Uterus (tissue), 4 donors: Measurements from ENCODE around the gene CDCA4. TPM values are rescaled to one million over a fixed set of nuclear protein-coding genes. Genes with fewer than 3 reads are reported as not detected.

Experiments
- DNase-seq, 2 donors: peaks; one replicate each; pipeline ENCODE4 v3.0.0-alpha.2; 2019 to 2020
- H3K27ac ChIP-seq, 2 donors: fragments of 200-600 bp; sonication (generic); 1 replicate in 1 of 2; 2 replicates in 1 of 2; pipeline ENCODE4 v1.5.1; 2016 to 2018
- H3K27me3 ChIP-seq, 2 donors: fragments of 200-600 bp; sonication (generic); one replicate each; pipeline ENCODE4 v1.5.1; 2018 to 2019; ENCODE audit warnings: control low read depth in 1 of 2
- H3K36me3 ChIP-seq, 2 donors: fragments of 200-600 bp; sonication (generic); one replicate each; pipeline ENCODE4 v1.5.1; 2019; ENCODE audit warnings: control low read depth in 1 of 2
- H3K4me1 ChIP-seq, 2 donors: fragments of 200-600 bp; sonication (generic); one replicate each; pipeline ENCODE4 v1.5.1; 2018 to 2019; ENCODE audit warnings: control low read depth in 1 of 2
- H3K4me3 ChIP-seq, 2 donors: fragments of 200-600 bp; sonication (generic); 1 replicate in 1 of 2; 2 replicates in 1 of 2; pipeline ENCODE4 v1.5.1; 2018 to 2019; ENCODE audit warnings: mild to moderate bottlenecking in 1 of 2
- H3K9me3 ChIP-seq, 2 donors: fragments of 200-600 bp; sonication (generic); one replicate each; pipeline ENCODE4 v1.5.1; 2019; ENCODE audit warnings: control low read depth in 1 of 2
- CTCF ChIP-seq, 4 experiments: fragments of 200-600 bp in 2 of 4; fragments of 450-650 bp in 2 of 4; sonication (generic) in 2 of 4; IDR thresholded peaks; one replicate each; pipeline ENCODE4 v1.5.1; 2016 to 2019; ENCODE audit warnings: antibody characterized with exemption in 4 of 4, mild to moderate bottlenecking in 2 of 4, moderate library complexity in 1 of 4
- POLR2A ChIP-seq, 2 donors: fragments of 450-650 bp; IDR thresholded peaks; one replicate each; pipeline ENCODE4 v1.6.1; 2016; ENCODE audit warnings: antibody characterized with exemption in 2 of 2, mild to moderate bottlenecking in 1 of 2, moderate library complexity in 1 of 2
- intact Hi-C: fragments of 100-400 bp; cut with DNase I; formaldehyde crosslinking; loops from one replicate; pipeline ENCODE4 v1.15.1; 2023; ENCODE audit warnings: low total_unique reads
- total RNA-seq, 4 donors: library from RNA; depleted of rRNA in 3 of 4; stranded (reverse); fragments of >200 nt in 3 of 4; gene quantifications; one replicate each; pipeline versions ENCODE4 v1.1.0 to v1.2.4, GENCODE V29; 2014 to 2023
- donor health status: DM: yes; HTN: yes; CAD: no.

CDCA4 gene
- total RNA-seq, 4 donors from 2014 or later = 2.3 to 43.3 (median 10.3) TPM

DNA sequence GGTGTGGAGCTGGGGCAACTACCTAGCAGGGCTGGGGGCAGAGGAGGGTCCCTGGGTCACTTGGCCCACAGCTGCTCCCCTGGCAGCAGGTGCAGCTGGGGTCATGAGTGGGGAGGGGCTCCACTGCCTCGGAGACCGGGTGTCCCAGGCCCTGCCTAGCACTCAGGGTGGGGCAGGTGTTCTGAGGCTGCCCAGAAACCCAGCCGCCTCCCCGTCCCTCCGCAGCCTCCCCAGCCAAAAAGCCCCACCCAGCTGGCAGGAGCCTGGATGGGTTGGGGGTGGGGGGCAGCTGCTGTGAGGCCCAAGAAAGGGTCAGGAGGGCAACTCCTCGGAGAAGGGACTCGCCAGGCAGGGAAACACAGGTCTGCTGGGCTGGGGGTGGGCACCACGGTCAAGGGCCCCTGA is 53.9 kb downstream of the CDCA4 start:
- Histone ChIP-seq H3K27ac (peak overlapping the region; percentile 95 to 99), H3K4me1 (peaks cover 6 to 10% of the 10 kb centered on the region in 2 donors), H3K36me3 (no peaks in the 10 kb centered on the region), H3K27me3 (no peaks in the 10 kb centered on the region), H3K4me3 (peak overlapping the region in 1 of 2 donors; percentile 38), H3K9me3 (no peaks in the 10 kb centered on the region)
- DNase-seq = peak in 1 of 2 donors; percentile 37
- intact Hi-C loops = no loop called here
- TF ChIP-seq CTCF (IDR thresholded peaks at IDR 0.05) = no peak
- no peak for TF ChIP-seq POLR2A (IDR thresholded peaks at IDR 0.05)

DNA sequence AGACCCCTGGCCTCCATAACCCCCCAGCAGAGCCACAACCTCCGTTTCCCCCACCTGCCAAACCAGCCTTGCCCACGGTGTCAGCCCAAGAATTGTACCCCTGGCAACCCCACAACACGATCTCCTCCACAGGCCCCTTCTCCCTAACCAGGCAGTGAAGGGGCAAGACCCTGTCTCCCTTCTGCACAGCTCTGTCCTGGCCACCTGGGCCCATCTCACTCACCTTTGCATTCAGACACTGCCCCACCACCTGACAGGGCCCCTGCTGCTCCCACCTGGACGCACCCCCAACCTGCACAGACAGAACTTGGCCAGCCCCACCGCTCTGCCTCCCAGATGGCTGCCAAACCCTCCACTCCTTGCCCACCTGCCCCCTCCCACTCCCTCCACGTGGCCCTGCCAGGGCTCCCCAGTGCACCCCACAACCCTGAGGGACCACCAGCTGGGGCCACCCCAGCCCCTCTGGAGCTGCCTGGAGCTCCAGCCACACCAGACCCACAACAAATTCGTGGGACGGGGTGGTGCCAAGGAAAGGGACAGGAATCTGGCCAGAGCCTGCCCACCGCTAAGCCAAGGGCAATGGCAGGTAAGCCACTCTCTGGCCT is 54.5 kb downstream of the CDCA4 start:
- H3K36me3 ChIP-seq = no peaks in the 10 kb centered on the region
- intact Hi-C loops = no loop called here
- no peak for TF ChIP-seq POLR2A (IDR thresholded peaks at IDR 0.05)
- no peak for TF ChIP-seq CTCF (IDR thresholded peaks at IDR 0.05)
- peaks cover 4 to 6% of the 10 kb centered on the region in 2 donors for H3K4me1 ChIP-seq
- H3K27ac ChIP-seq = peak overlapping the region; percentile 95 to 99
- no peaks in the 10 kb centered on the region for H3K9me3 ChIP-seq
- no peak overlapping the region for H3K4me3 ChIP-seq
- DNase-seq = no peak
- no peaks in the 10 kb centered on the region for H3K27me3 ChIP-seq

- Histone ChIP-seq H3K9me3 (no peaks in the 10 kb centered on the region), H3K4me3 (no peak overlapping the region), H3K27ac (peak overlapping the region; percentile 95 to 99), H3K36me3 (no peaks in the 10 kb centered on the region), H3K4me1 (peaks cover 0 to 4% of the 10 kb centered on the region in 2 donors), H3K27me3 (no peaks in the 10 kb centered on the region)
- no peak for TF ChIP-seq POLR2A (IDR thresholded peaks at IDR 0.05)
- no peak for TF ChIP-seq CTCF (IDR thresholded peaks at IDR 0.05)
- intact Hi-C loops = no loop called here
- no peak for DNase-seq
These were observed 55.2 kb downstream of the CDCA4 start for GRCh38 chr14:104965561-104966231.

DNA sequence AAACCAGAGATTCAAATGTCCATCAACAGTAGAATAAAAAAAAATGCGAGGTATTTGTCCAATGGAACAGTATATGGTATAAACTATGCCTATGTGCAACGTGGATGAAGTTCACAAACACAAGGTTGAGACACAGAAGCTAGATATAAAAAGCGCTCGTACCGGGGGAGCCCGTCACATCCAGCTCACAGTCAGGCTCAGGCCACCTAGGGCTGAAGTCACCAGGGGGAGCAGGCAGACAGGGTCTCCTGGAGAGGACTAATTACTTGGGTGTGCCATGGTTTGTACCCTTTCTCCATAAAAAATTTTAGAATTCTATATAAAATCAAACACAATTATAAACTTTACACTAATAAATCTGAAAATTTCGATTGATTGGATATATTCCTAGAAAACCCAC is 56.3 kb downstream of the CDCA4 start:
- intact Hi-C loops = no loop called here
- Histone ChIP-seq H3K4me3 (no peak overlapping the region), H3K36me3 (no peaks in the 10 kb centered on the region), H3K27ac (no peak overlapping the region), H3K4me1 (peaks cover 0 to 4% of the 10 kb centered on the region in 2 donors), H3K9me3 (no peaks in the 10 kb centered on the region), H3K27me3 (no peaks in the 10 kb centered on the region)
- DNase-seq = no peak
- TF ChIP-seq POLR2A (IDR thresholded peaks at IDR 0.05) (no peak), CTCF (IDR thresholded peaks at IDR 0.05) (no peak)

Other genes starting within 250 kb of the CDCA4 start
- 100 to 1,000 TPM in 2 of 4 donors, 10 to 100 TPM in 2; 42.9 to 121 (median 101) TPM for gene AKT1, start 225.3 kb downstream of the CDCA4 start, total RNA-seq
- 1 to 10 TPM in 3 of 4 donors, under 1 TPM in 1; under 0.01 to 8.4 (median 3.9) TPM for gene ZBTB42, start 220.0 kb downstream of the CDCA4 start, total RNA-seq
- gene CEP170B, start 155.8 kb downstream of the CDCA4 start, total RNA-seq = 10 to 100 TPM in 1 of 4 donors, 1 to 10 TPM in 3; 1.2 to 28.8 (median 8.3) TPM
- 10 to 100 TPM in 1 of 4 donors, 1 to 10 TPM in 1, not detected in 2; 1.3 to 10.9 TPM for gene PLD4, start 96.2 kb downstream of the CDCA4 start, total RNA-seq
- gene AHNAK2, start 42.7 kb downstream of the CDCA4 start, total RNA-seq = 100 to 1,000 TPM in 1 of 4 donors, 10 to 100 TPM in 3; 44.9 to 175 (median 71.7) TPM
- gene CLBA1, start 35.3 kb downstream of the CDCA4 start, total RNA-seq = 10 to 100 TPM in 2 of 4 donors, 1 to 10 TPM in 1, not detected in 1; 1.3 to 11.1 (median 10.1) TPM
- gene GPR132, start 44.3 kb upstream of the CDCA4 start, total RNA-seq = 1 to 10 TPM in 2 of 4 donors, not detected in 2; 1.7 to 3.7 TPM
- gene JAG2, start 147.7 kb upstream of the CDCA4 start, total RNA-seq = 10 to 100 TPM in 2 of 4 donors, 1 to 10 TPM in 2; 7.6 to 27.4 (median 11.9) TPM
- gene NUDT14, start 160.2 kb upstream of the CDCA4 start, total RNA-seq = 10 to 100 TPM in 3 of 4 donors, not detected in 1; 11.0 to 22.3 (median 13.2) TPM
- 10 to 100 TPM; 12.8 to 41.9 (median 27.9) TPM for gene BTBD6, start 227.4 kb upstream of the CDCA4 start, total RNA-seq